GM21576 (cell line): ENCODE results near the gene DAB2IP.

Source experiments
- ATAC-seq: cut with Tn5 transposase; IDR thresholded peaks from one replicate; pipeline ENCODE4 v1.9.1; 2021; ENCODE audit warnings: mild to moderate bottlenecking, moderate library complexity; ENCODE audit not compliant: unreplicated experiment

The DAB2IP gene

DNA sequence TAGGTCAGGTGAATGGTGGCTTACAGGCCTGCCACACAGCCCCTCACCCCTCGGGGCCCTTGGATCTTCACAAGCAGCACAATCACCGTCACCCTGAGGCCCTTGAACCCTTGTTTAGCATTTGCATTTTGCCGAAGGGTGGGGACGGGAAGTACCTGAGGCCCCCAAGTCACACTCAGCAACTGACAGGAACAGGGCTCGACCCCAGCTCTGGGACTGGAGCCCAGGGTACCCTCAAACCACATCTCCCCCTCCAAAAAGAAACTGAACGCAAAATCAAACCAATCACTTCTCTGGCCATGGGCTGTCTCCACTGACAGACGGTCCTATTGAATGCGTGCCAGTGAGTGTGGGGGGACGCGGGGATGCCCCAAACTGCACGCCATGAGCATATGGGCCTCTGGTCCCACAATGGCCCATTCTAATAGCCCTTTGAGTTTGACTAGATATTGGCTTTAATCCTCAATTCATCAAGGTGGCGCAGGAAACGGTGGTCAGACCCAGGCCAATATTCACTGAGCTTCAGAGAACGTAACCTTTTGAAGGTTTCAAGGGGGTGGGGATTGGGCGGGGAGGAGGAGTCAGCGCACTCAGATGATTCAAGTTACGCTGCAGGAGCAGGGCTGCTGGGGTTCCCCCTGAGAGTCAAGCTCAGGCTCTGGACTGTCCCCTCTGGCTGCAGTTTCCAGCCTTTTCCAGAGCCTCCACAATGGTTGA lies 176.0 kb downstream of the DAB2IP start:
- no peak for ATAC-seq

DNA sequence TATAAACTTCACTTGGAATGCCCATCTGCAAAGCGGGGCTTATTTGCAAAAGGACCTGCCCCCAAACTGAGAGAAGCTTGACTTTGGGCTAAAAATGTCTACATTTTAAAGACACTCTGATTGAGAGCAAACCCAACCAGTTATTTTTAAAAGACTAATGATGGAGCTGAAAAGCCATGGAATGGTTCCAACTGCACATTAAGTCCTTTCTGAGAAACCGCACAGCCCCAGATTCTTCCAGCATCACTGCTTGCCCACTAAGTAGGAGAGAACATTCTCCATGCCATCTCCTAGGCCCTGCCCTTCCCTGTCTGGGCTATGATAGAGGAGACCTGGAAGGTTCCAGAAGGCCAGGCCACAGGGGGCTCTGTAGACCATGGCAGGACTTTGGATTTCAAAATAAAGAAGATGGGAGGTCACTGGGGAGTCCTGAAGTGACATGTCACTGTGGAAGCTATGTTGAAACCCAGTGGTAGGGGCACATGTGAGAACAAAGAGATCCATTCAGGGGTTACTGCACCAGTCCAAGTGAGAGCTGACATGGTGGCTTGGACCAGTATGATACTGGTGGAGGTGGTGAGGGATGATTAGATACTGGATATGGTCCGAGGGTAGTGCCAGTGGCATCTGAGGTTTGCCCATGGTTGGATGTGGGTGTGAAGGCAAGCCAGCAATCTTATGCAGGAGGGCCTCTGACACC lies 179.2 kb downstream of the DAB2IP start:
- ATAC-seq: no peak

GRCh38 chr9:121831869-121832268 lies 180.4 kb downstream of the DAB2IP start:
- no peak for ATAC-seq

GRCh38 chr9:121833061-121833460 lies 181.6 kb downstream of the DAB2IP start:
- ATAC-seq: no peak
